Thoracic aorta (tissue), 2 donors: ENCODE results near the gene ADAMTS19. TPM values are rescaled to one million over a fixed set of nuclear protein-coding genes. Genes with fewer than 3 reads are reported as not detected.
"Not testable (repeated sequence)": the region's sequence is repeated elsewhere in the genome, so short reads cannot be mapped to it uniquely, and the experiment has no call there.

Experiments used
- ATAC-seq: fragments of 150-250 bp; one replicate; pipeline ENCODE4 v1.8.0; 2017; ENCODE audit warnings: low read depth; ENCODE audit not compliant: insufficient number of reproducible peaks, low FRiP score
- DNase-seq: peaks from one replicate; pipeline ENCODE4 v3.0.0-alpha.2; 2020; ENCODE audit warnings: low spot score
- H3K27ac ChIP-seq, 2 donors: fragments of 200-600 bp; sonication (generic); 1 replicate in 1 of 2; 2 replicates in 1 of 2; pipeline ENCODE4 v1.5.1; 2016; ENCODE audit warnings: mild to moderate bottlenecking in 2 of 2, moderate library complexity in 2 of 2
- H3K27me3 ChIP-seq: fragments of 200-600 bp; sonication (generic); replicated peaks from 2 replicates; pipeline ENCODE4 v1.6.0; 2016; ENCODE audit warnings: mild to moderate bottlenecking; ENCODE audit not compliant: insufficient read depth
- H3K36me3 ChIP-seq: fragments of 200-600 bp; sonication (generic); one replicate; pipeline ENCODE4 v1.5.1; 2016
- H3K4me1 ChIP-seq, 2 donors: fragments of 200-600 bp; sonication (generic); 1 replicate in 1 of 2; 2 replicates in 1 of 2; pipeline versions ENCODE4 v1.5.1 to v1.6.0; 2016; ENCODE audit warnings: low read depth in 2 of 2, mild to moderate bottlenecking in 1 of 2; ENCODE audit not compliant: control insufficient read depth in 1 of 2
- H3K4me3 ChIP-seq: fragments of 200-600 bp; sonication (generic); 2 replicates; pipeline ENCODE4 v1.5.1; 2016; ENCODE audit warnings: mild to moderate bottlenecking
- H3K9me3 ChIP-seq: fragments of 200-600 bp; sonication (generic); 2 replicates; pipeline ENCODE4 v1.5.1; 2016
- total RNA-seq, 2 donors: library from RNA; depleted of rRNA; stranded (reverse); fragments of >200 nt; gene quantifications; one replicate each; pipeline versions ENCODE4 v1.1.0 to v1.2.3, GENCODE V29; 2016
- TF ChIP-seq, protein P1 (sequence below): fragments of 200-600 bp; sonication (generic); IDR thresholded peaks from one replicate; pipeline ENCODE4 v1.5.1; 2019; ENCODE audit warnings: antibody characterized with exemption

ADAMTS19 gene
- total RNA-seq, 2 donors from 2014 or later = 8.0 TPM; not detected in 1

GRCh38 chr5:129622531-129622930 is 162.4 kb downstream of the ADAMTS19 start:
- ATAC-seq (no peak), DNase-seq (no peak)
- H3K9me3 ChIP-seq = no peaks in the 10 kb centered on the region
- H3K4me3 ChIP-seq = no peak overlapping the region
- H3K4me1 ChIP-seq = no peaks in the 10 kb centered on the region
- TF ChIP-seq, protein P1, sequence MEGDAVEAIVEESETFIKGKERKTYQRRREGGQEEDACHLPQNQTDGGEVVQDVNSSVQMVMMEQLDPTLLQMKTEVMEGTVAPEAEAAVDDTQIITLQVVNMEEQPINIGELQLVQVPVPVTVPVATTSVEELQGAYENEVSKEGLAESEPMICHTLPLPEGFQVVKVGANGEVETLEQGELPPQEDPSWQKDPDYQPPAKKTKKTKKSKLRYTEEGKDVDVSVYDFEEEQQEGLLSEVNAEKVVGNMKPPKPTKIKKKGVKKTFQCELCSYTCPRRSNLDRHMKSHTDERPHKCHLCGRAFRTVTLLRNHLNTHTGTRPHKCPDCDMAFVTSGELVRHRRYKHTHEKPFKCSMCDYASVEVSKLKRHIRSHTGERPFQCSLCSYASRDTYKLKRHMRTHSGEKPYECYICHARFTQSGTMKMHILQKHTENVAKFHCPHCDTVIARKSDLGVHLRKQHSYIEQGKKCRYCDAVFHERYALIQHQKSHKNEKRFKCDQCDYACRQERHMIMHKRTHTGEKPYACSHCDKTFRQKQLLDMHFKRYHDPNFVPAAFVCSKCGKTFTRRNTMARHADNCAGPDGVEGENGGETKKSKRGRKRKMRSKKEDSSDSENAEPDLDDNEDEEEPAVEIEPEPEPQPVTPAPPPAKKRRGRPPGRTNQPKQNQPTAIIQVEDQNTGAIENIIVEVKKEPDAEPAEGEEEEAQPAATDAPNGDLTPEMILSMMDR = no peak
- no peaks in the 10 kb centered on the region for H3K36me3 ChIP-seq
- H3K27ac ChIP-seq = no peak overlapping the region
- H3K27me3 ChIP-seq = no peaks in the 10 kb centered on the region

DNA sequence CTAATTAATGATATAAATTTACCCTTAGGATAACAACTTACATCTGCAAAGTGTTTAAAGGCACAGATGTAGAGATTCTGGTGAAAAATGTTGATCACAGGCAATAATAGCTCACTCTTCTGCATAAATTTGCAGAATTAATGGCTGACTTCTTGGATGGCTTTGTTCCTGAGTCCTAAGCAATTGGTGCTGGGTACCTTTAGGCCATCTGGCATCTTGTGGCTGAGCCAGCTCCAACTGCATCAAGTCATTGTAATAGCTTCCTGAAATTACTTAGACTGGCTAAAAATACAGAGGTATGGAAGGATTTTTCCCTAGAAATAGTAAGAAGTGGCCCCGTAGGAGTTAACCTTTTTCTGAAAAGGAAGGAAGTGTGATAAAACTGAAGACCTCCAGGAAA is 169.5 kb downstream of the ADAMTS19 start:
- Histone ChIP-seq H3K9me3 (no peaks in the 10 kb centered on the region), H3K36me3 (no peaks in the 10 kb centered on the region), H3K4me1 (no peaks in the 10 kb centered on the region), H3K27ac (no peak overlapping the region), H3K4me3 (no peak overlapping the region), H3K27me3 (no peaks in the 10 kb centered on the region)
- TF ChIP-seq, protein P1 = no peak
- no peak for DNase-seq
- no peak for ATAC-seq

GRCh38 chr5:129630101-129630500 is 170.0 kb downstream of the ADAMTS19 start:
- no peak for ATAC-seq
- H3K9me3 ChIP-seq = no peaks in the 10 kb centered on the region
- no peak overlapping the region for H3K27ac ChIP-seq
- H3K36me3 ChIP-seq = no peaks in the 10 kb centered on the region
- no peaks in the 10 kb centered on the region for H3K4me1 ChIP-seq
- H3K4me3 ChIP-seq = no peak overlapping the region
- TF ChIP-seq, protein P1 = no peak
- DNase-seq = no peak
- no peaks in the 10 kb centered on the region for H3K27me3 ChIP-seq

DNA sequence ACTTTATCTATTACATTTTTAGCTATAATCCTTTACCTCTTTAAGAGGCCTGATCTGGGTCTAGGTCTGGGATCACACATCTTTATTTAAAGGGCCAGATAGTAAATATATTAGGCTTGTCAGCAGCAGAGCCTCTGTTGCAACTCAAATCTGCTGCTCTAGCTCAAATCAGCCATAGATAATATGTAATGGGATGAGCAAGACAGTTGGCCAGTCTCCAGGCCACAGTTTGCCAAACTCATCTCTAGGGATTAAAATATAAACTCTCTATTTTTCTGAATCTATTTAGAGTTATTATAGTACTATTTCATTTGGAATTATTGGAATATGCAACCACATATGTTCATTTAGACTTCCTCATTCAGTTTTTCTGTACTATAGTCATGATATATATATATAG is 171.9 kb downstream of the ADAMTS19 start:
- Histone ChIP-seq H3K4me1 (no peaks in the 10 kb centered on the region), H3K27ac (no peak overlapping the region), H3K36me3 (no peaks in the 10 kb centered on the region), H3K4me3 (no peak overlapping the region), H3K27me3 (no peaks in the 10 kb centered on the region), H3K9me3 (no peaks in the 10 kb centered on the region)
- ATAC-seq (no peak), DNase-seq (no peak)
- TF ChIP-seq, protein P1 = no peak

- not testable (repeated sequence) for DNase-seq, ATAC-seq, H3K4me3 ChIP-seq
These were observed 177.4 kb downstream of the ADAMTS19 start for GRCh38 chr5:129637501-129637900.

GRCh38 chr5:129639331-129639730 is 179.2 kb downstream of the ADAMTS19 start:
- Histone ChIP-seq H3K4me3 (no peak overlapping the region), H3K27me3 (peaks cover 4% of the 10 kb centered on the region), H3K27ac (no peak overlapping the region), H3K36me3 (no peaks in the 10 kb centered on the region), H3K9me3 (no peaks in the 10 kb centered on the region), H3K4me1 (no peaks in the 10 kb centered on the region)
- TF ChIP-seq, protein P1 = no peak
- no peak for DNase-seq
- ATAC-seq = no peak

More at GRCh38 chr5:129637501-129637900, 177.4 kb downstream of the ADAMTS19 start:
- not testable (repeated sequence) for H3K36me3 ChIP-seq, H3K4me1 ChIP-seq, H3K27me3 ChIP-seq, H3K27ac ChIP-seq, H3K9me3 ChIP-seq
